ENCODE measurements around the gene SERINC4.

SERINC4 gene

DNA sequence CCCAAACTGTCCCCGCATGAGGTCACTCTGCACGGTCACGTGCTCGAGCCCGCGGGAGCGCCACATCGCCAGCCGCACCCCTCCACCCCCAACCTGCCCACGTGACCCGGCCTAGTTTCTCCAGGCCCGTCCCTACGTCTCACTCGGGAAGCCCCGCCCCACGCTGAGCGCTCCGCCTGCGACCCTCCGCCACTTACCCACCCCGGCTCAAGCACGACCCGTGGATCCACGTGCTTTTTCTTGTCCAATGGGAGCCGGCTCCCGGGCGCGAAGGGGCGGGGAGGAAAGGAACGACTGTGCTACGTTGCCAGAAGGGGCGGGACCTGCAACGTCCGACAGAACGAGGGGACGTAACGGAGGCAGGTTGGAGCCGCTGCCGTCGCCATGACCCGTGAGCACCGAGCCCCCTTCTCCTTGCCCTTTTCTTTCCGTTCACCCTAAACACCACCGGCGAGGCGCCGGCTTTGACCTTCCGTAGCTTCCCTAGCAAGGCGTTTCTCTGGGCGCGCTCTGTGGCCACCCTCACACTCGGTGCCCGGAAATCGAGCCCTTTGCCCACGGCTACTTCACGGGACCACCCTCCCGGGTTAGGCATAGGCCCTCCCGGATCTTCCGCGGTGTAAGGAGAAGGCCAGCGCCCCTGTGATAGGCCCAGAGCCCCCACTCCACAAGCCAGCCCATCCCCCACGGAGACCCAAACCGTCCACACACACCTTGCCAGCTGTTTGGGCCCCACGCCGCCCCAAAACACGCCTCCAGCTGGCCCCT is 7.8 kb downstream of the SERINC4 start, which contains the start of gene SERF2:
Gene SERF2, plus strand, starts transcription at position 328 of the 768 bp plus-strand sequence. Its CDS starts 57 bp downstream, at position 385.
- peak; percentile 98 for DNase-seq (ENCODE audit: low spot score)
- H3K4me3 ChIP-seq (ENCODE audit: low read length in 2 of 2) = peak within 1 kb of the TSS; percentile 94 to 95
- peak within 1 kb of the TSS; percentile 13 for H3K4ac ChIP-seq (ENCODE audit: low read length)
- H3K4me1 ChIP-seq (ENCODE audit: control insufficient read depth in 2 of 2, insufficient read depth in 1 of 2, low read depth in 1 of 2, low read length in 2 of 2) = peaks cover 9 to 10% of the 10 kb centered on the region in 2 donors
- H2BK120ac ChIP-seq (ENCODE audit: low read depth, low read length) = no peak within 1 kb of the TSS
- H3K79me1 ChIP-seq (ENCODE audit: low read depth, low read length) = peaks cover 3% of the 10 kb centered on the region
- no peak within 1 kb of the TSS for H4K91ac ChIP-seq (ENCODE audit: low read depth, low read length, poor library complexity)
- H2BK12ac ChIP-seq (ENCODE audit: low read length) = no peak within 1 kb of the TSS
- no peak within 1 kb of the TSS for H4K8ac ChIP-seq (ENCODE audit: low read depth, low read length)
- H3K4me2 ChIP-seq (ENCODE audit: insufficient read depth, low read length, poor library complexity, severe bottlenecking) = peak within 1 kb of the TSS; percentile 72
- H3K9me3 ChIP-seq (replicated peaks in 1 of 2; ENCODE audit: control insufficient read depth in 2 of 2, insufficient read depth in 1 of 2, low read depth in 1 of 2, low read length in 2 of 2) = no peaks in the 10 kb centered on the region
- H3K9ac ChIP-seq (ENCODE audit: low read depth, low read length, poor library complexity) = peak within 1 kb of the TSS; percentile 97
- no peaks in the 10 kb centered on the region for H3K27me3 ChIP-seq (ENCODE audit: control insufficient read depth in 3 of 3, insufficient read depth in 3 of 3, low read depth in 1 of 3, low read length in 3 of 3)
- H2BK5ac ChIP-seq (ENCODE audit: low read length) = peak within 1 kb of the TSS; percentile 95
- no CpG with 5 or more reads among the region's 66 CpGs for WGBS, 2 donors (ENCODE audit: extremely low coverage in 2 of 2, insufficient read length in 2 of 2, insufficient replicate concordance in 1 of 2)
- no peak within 1 kb of the TSS for H2BK15ac ChIP-seq (ENCODE audit: low read length)
- H3K14ac ChIP-seq (ENCODE audit: low read length) = peak within 1 kb of the TSS; percentile 97
- peak within 1 kb of the TSS; percentile 59 for H3K27ac ChIP-seq (replicated peaks; ENCODE audit: low read length)
- peak within 1 kb of the TSS; percentile 81 for H2AK5ac ChIP-seq (ENCODE audit: low read depth, low read length)
- peak within 1 kb of the TSS; percentile 1 for H3K23ac ChIP-seq (ENCODE audit: low read depth, low read length, poor library complexity)
- peak within 1 kb of the TSS; percentile 92 for H3K18ac ChIP-seq (ENCODE audit: low read length)
- peaks cover 28 to 43% of the 10 kb centered on the region in 2 donors for H3K36me3 ChIP-seq (replicated peaks in 1 of 2; ENCODE audit: control insufficient read depth in 2 of 2, insufficient read depth in 2 of 2, low read length in 2 of 2)
- peak within 1 kb of the TSS; percentile 89 for H2AFZ ChIP-seq (ENCODE audit: low read length)

GRCh38 chr15:43789409-43789808 is 10.6 kb downstream of the SERINC4 start:
- H2AFZ ChIP-seq (ENCODE audit: low read length) = no peak overlapping the region
- no peak overlapping the region for H2BK12ac ChIP-seq (ENCODE audit: low read length)
- H4K91ac ChIP-seq (ENCODE audit: low read depth, low read length, poor library complexity) = no peak overlapping the region
- no peaks in the 10 kb centered on the region for H3K79me1 ChIP-seq (ENCODE audit: low read depth, low read length)
- no peak overlapping the region for H2BK15ac ChIP-seq (ENCODE audit: low read length)
- peaks cover 8 to 15% of the 10 kb centered on the region in 2 donors for H3K36me3 ChIP-seq (replicated peaks in 1 of 2; ENCODE audit: control insufficient read depth in 2 of 2, insufficient read depth in 2 of 2, low read length in 2 of 2)
- no peak overlapping the region for H3K14ac ChIP-seq (ENCODE audit: low read length)
- H3K4me1 ChIP-seq (ENCODE audit: control insufficient read depth in 2 of 2, insufficient read depth in 1 of 2, low read depth in 1 of 2, low read length in 2 of 2) = peaks cover 9 to 10% of the 10 kb centered on the region in 2 donors
- H4K8ac ChIP-seq (ENCODE audit: low read depth, low read length) = no peak overlapping the region
- H2BK5ac ChIP-seq (ENCODE audit: low read length) = no peak overlapping the region
- no CpG with 5 or more reads among the region's 3 CpGs for WGBS, 2 donors (ENCODE audit: extremely low coverage in 2 of 2, insufficient read length in 2 of 2, insufficient replicate concordance in 1 of 2)
- no peaks in the 10 kb centered on the region for H3K9me3 ChIP-seq (replicated peaks in 1 of 2; ENCODE audit: control insufficient read depth in 2 of 2, insufficient read depth in 1 of 2, low read depth in 1 of 2, low read length in 2 of 2)
- no peak overlapping the region for H2AK5ac ChIP-seq (ENCODE audit: low read depth, low read length)
- H3K4me3 ChIP-seq (ENCODE audit: low read length in 2 of 2) = no peak overlapping the region
- H3K4ac ChIP-seq (ENCODE audit: low read length) = no peak overlapping the region
- H2BK120ac ChIP-seq (ENCODE audit: low read depth, low read length) = no peak overlapping the region
- H3K18ac ChIP-seq (ENCODE audit: low read length) = no peak overlapping the region
- DNase-seq (ENCODE audit: low spot score) = no peak
- H3K27ac ChIP-seq (replicated peaks; ENCODE audit: low read length) = no peak overlapping the region
- no peak overlapping the region for H3K23ac ChIP-seq (ENCODE audit: low read depth, low read length, poor library complexity)
- no peaks in the 10 kb centered on the region for H3K27me3 ChIP-seq (ENCODE audit: control insufficient read depth in 3 of 3, insufficient read depth in 3 of 3, low read depth in 1 of 3, low read length in 3 of 3)
- H3K9ac ChIP-seq (ENCODE audit: low read depth, low read length, poor library complexity) = no peak overlapping the region
- no peak overlapping the region for H3K4me2 ChIP-seq (ENCODE audit: insufficient read depth, low read length, poor library complexity, severe bottlenecking)

- Histone ChIP-seq H2BK12ac (ENCODE audit: low read length) (no peak overlapping the region), H3K27me3 (ENCODE audit: control insufficient read depth in 3 of 3, insufficient read depth in 3 of 3, low read depth in 1 of 3, low read length in 3 of 3) (peaks cover 0 to 10% (median 2%) of the 10 kb centered on the region in 3 experiments), H2AFZ (ENCODE audit: low read length) (no peak overlapping the region), H3K79me1 (ENCODE audit: low read depth, low read length) (no peaks in the 10 kb centered on the region), H3K9ac (ENCODE audit: low read depth, low read length, poor library complexity) (no peak overlapping the region), H3K4ac (ENCODE audit: low read length) (no peak overlapping the region), H3K4me3 (ENCODE audit: low read length in 2 of 2) (no peak overlapping the region), H4K8ac (ENCODE audit: low read depth, low read length) (no peak overlapping the region), H4K91ac (ENCODE audit: low read depth, low read length, poor library complexity) (no peak overlapping the region), H3K18ac (ENCODE audit: low read length) (no peak overlapping the region), H3K27ac (replicated peaks; ENCODE audit: low read length) (no peak overlapping the region), H3K4me1 (ENCODE audit: control insufficient read depth in 2 of 2, insufficient read depth in 1 of 2, low read depth in 1 of 2, low read length in 2 of 2) (peaks cover 0 to 7% of the 10 kb centered on the region in 2 donors), H3K36me3 (replicated peaks in 1 of 2; ENCODE audit: control insufficient read depth in 2 of 2, insufficient read depth in 2 of 2, low read length in 2 of 2) (peaks cover 0 to 17% of the 10 kb centered on the region in 2 donors), H3K4me2 (ENCODE audit: insufficient read depth, low read length, poor library complexity, severe bottlenecking) (no peak overlapping the region), H3K9me3 (replicated peaks in 1 of 2; ENCODE audit: control insufficient read depth in 2 of 2, insufficient read depth in 1 of 2, low read depth in 1 of 2, low read length in 2 of 2) (no peaks in the 10 kb centered on the region), H3K23ac (ENCODE audit: low read depth, low read length, poor library complexity) (no peak overlapping the region), H2BK120ac (ENCODE audit: low read depth, low read length) (no peak overlapping the region), H2BK15ac (ENCODE audit: low read length) (no peak overlapping the region), H3K14ac (ENCODE audit: low read length) (no peak overlapping the region), H2BK5ac (ENCODE audit: low read length) (no peak overlapping the region), H2AK5ac (ENCODE audit: low read depth, low read length) (no peak overlapping the region)
- no CpG with 5 or more reads among the region's 1 CpG for WGBS, 2 donors (ENCODE audit: extremely low coverage in 2 of 2, insufficient read length in 2 of 2, insufficient replicate concordance in 1 of 2)
- no peak for DNase-seq (ENCODE audit: low spot score)
Observed at GRCh38 chr15:43779016-43779415, 21.0 kb downstream of the SERINC4 start.

- Histone ChIP-seq H3K4ac (ENCODE audit: low read length) (no peak overlapping the region), H3K79me1 (ENCODE audit: low read depth, low read length) (no peaks in the 10 kb centered on the region), H4K8ac (ENCODE audit: low read depth, low read length) (no peak overlapping the region), H3K4me2 (ENCODE audit: insufficient read depth, low read length, poor library complexity, severe bottlenecking) (peak overlapping the region; percentile 94), H3K36me3 (replicated peaks in 1 of 2; ENCODE audit: control insufficient read depth in 2 of 2, insufficient read depth in 2 of 2, low read length in 2 of 2) (peaks cover 4 to 30% of the 10 kb centered on the region in 2 donors), H2AK5ac (ENCODE audit: low read depth, low read length) (no peak overlapping the region), H3K23ac (ENCODE audit: low read depth, low read length, poor library complexity) (peak overlapping the region; percentile 1), H3K27ac (replicated peaks; ENCODE audit: low read length) (no peak overlapping the region), H2BK120ac (ENCODE audit: low read depth, low read length) (no peak overlapping the region), H4K91ac (ENCODE audit: low read depth, low read length, poor library complexity) (no peak overlapping the region), H3K4me3 (ENCODE audit: low read length in 2 of 2) (peak overlapping the region in 1 of 2 donors; percentile 84), H2BK15ac (ENCODE audit: low read length) (no peak overlapping the region), H3K9ac (ENCODE audit: low read depth, low read length, poor library complexity) (peak overlapping the region; percentile 57), H3K4me1 (ENCODE audit: control insufficient read depth in 2 of 2, insufficient read depth in 1 of 2, low read depth in 1 of 2, low read length in 2 of 2) (peaks cover 0 to 7% of the 10 kb centered on the region in 2 donors), H2BK5ac (ENCODE audit: low read length) (no peak overlapping the region), H3K14ac (ENCODE audit: low read length) (no peak overlapping the region), H3K18ac (ENCODE audit: low read length) (peak overlapping the region; percentile 53), H2AFZ (ENCODE audit: low read length) (no peak overlapping the region), H3K27me3 (ENCODE audit: control insufficient read depth in 3 of 3, insufficient read depth in 3 of 3, low read depth in 1 of 3, low read length in 3 of 3) (peaks cover 0 to 10% (median 2%) of the 10 kb centered on the region in 3 experiments), H3K9me3 (replicated peaks in 1 of 2; ENCODE audit: control insufficient read depth in 2 of 2, insufficient read depth in 1 of 2, low read depth in 1 of 2, low read length in 2 of 2) (no peaks in the 10 kb centered on the region), H2BK12ac (ENCODE audit: low read length) (no peak overlapping the region)
- DNase-seq (ENCODE audit: low spot score) = peak; percentile 49
- no CpG with 5 or more reads among the region's 31 CpGs for WGBS, 2 donors (ENCODE audit: extremely low coverage in 2 of 2, insufficient read length in 2 of 2, insufficient replicate concordance in 1 of 2)
Observed at GRCh38 chr15:43777267-43777914, 22.6 kb downstream of the SERINC4 start.

All from neuronal stem cell (in vitro differentiated cells).